Mucosa of descending colon (tissue), 3 donors: ENCODE data around the gene ATP8A1. TPM values are rescaled to one million over a fixed set of nuclear protein-coding genes. Genes with fewer than 3 reads are reported as not detected.

Source experiments
- ATAC-seq: fragments of 200-7000 bp; cut with Tn5 transposase; one replicate; pipeline ENCODE4 v1.9.1; 2020; ENCODE audit warnings: mild to moderate bottlenecking, moderate library complexity
- DNase-seq, 3 donors: peaks; one replicate each; pipeline ENCODE4 v3.0.0-alpha.2; 2020
- H3K36me3 ChIP-seq: fragments of 200-600 bp; one replicate; pipeline ENCODE4 v1.8.0; 2021; ENCODE audit warnings: low read depth, mild to moderate bottlenecking
- H3K4me1 ChIP-seq: fragments of 200-600 bp; one replicate; pipeline ENCODE4 v1.8.0; 2021; ENCODE audit warnings: low read depth, mild to moderate bottlenecking
- H3K4me3 ChIP-seq: fragments of 200-600 bp; one replicate; pipeline ENCODE4 v1.8.0; 2021; ENCODE audit warnings: mild to moderate bottlenecking
- H3K9me3 ChIP-seq: fragments of 200-600 bp; one replicate; pipeline ENCODE4 v1.8.0; 2021; ENCODE audit warnings: mild to moderate bottlenecking
- CTCF ChIP-seq: fragments of 200-600 bp; IDR thresholded peaks from one replicate; pipeline ENCODE4 v1.8.0; 2022; ENCODE audit warnings: antibody characterized with exemption, mild to moderate bottlenecking
- intact Hi-C, 2 donors: fragments of 100-400 bp; cut with DNase I in 1 of 2; cut with micrococcal nuclease in 1 of 2; formaldehyde crosslinking; loops; one replicate each; pipeline versions ENCODE4 v1.11.0 to v1.11.1; 2022; cut with DNase I, micrococcal nuclease
- total RNA-seq, 3 donors: library from RNA; stranded (reverse); fragmentation: NEBNext Ultra II Directional in 2 of 3; extraction: Animal tissue kit (Norgen Biotek cat#: 25700) in 2 of 3; gene quantifications; one replicate each; pipeline versions ENCODE4 v1.2.1 to v1.2.4, GENCODE V29; 2021 to 2023
- donor health status: DM: no; HTN: no; CAD: no; lungs with moderate emphysema.
- donor health status: DM: no; HTN: no; CAD: no.
- donor health status: DM: no; HTN: yes; CAD: no.

ATP8A1 gene
- total RNA-seq, 3 donors from 2014 or later: 40.3 to 92.0 (median 41.1) TPM

GRCh38 chr4:42484630-42485029 is 172.3 kb downstream of the ATP8A1 start:
- Histone ChIP-seq H3K4me1 (no peaks in the 10 kb centered on the region), H3K36me3 (no peaks in the 10 kb centered on the region), H3K9me3 (no peaks in the 10 kb centered on the region), H3K4me3 (no peak overlapping the region)
- intact Hi-C loops: no loop called here
- no peak for ATAC-seq
- DNase-seq: no peak
- no peak for TF ChIP-seq CTCF

GRCh38 chr4:42483426-42484379 is 173.2 kb downstream of the ATP8A1 start:
- TF ChIP-seq CTCF: no peak
- H3K4me1 ChIP-seq: no peaks in the 10 kb centered on the region
- H3K9me3 ChIP-seq: no peaks in the 10 kb centered on the region
- DNase-seq: no peak
- intact Hi-C loops: no loop called here
- ATAC-seq: no peak
- no peak overlapping the region for H3K4me3 ChIP-seq
- no peaks in the 10 kb centered on the region for H3K36me3 ChIP-seq

- no peak for ATAC-seq
- no peak overlapping the region for H3K4me3 ChIP-seq
- H3K4me1 ChIP-seq: no peaks in the 10 kb centered on the region
- intact Hi-C loops: no loop called here
- DNase-seq: no peak
- H3K9me3 ChIP-seq: no peaks in the 10 kb centered on the region
- TF ChIP-seq CTCF: no peak
- H3K36me3 ChIP-seq: no peaks in the 10 kb centered on the region
Observed at GRCh38 chr4:42482516-42483327, 174.2 kb downstream of the ATP8A1 start.

GRCh38 chr4:42480717-42481116 is 176.2 kb downstream of the ATP8A1 start:
- DNase-seq (no peak), ATAC-seq (no peak)
- intact Hi-C loops: no loop called here
- TF ChIP-seq CTCF: no peak
- no peaks in the 10 kb centered on the region for H3K36me3 ChIP-seq
- H3K9me3 ChIP-seq: no peaks in the 10 kb centered on the region
- no peak overlapping the region for H3K4me3 ChIP-seq
- no peaks in the 10 kb centered on the region for H3K4me1 ChIP-seq

- Histone ChIP-seq H3K4me3 (no peak overlapping the region), H3K36me3 (no peaks in the 10 kb centered on the region), H3K4me1 (no peaks in the 10 kb centered on the region), H3K9me3 (no peaks in the 10 kb centered on the region)
- intact Hi-C loops: no loop called here
- no peak for TF ChIP-seq CTCF
- no peak for DNase-seq
- no peak for ATAC-seq
Observed at GRCh38 chr4:42480281-42480680, 176.6 kb downstream of the ATP8A1 start.
